ENCODE data around the gene RNASE13.

- TF ChIP-seq TCF4 (CRISPR knock-in tag; IDR thresholded peaks at IDR 0.05; ENCODE audit: borderline replicate concordance): no peak
- TF ChIP-seq CREB5 (CRISPR knock-in tag; IDR thresholded peaks at IDR 0.05; ENCODE audit: low read depth): no peak
Measured at GRCh38 chr14:21041676-21042433, 7.2 kb upstream of the RNASE13 start, which contains the start of gene RNASE7.

Data from SK-N-SH treated with all-trans-retinoic acid at 6 μM for 48 hours (cell line).